ENCODE measurements around the gene LIPA. TPM values are rescaled to one million over a fixed set of nuclear protein-coding genes. Genes with fewer than 3 reads are reported as not detected.

The LIPA gene
- total RNA-seq, 1 experiment from 2014 or later, result 47.3 TPM

DNA sequence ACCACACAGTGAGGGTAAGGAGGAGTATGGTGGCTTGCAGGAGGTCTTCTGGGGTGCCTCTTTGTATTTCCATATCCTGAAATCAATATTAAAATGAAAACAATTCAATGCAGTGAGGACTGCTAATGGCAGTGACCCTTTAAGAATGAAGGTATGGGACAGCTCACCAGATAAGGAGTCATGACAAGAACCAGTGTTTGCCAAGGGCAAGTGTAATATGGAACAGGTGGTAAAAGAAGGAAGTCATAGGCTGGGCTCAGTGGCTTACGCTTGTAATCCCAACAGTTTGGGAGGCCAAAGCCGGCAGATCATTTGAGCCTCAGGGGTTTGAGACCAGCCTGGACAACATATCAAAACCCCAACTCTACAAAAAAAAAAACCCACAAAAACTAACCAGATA lies 20.0 kb upstream of the LIPA start:
- CTCF ChIA-PET, result interaction anchor here (1.2 kb wide), 1 partner anchor 118 kb away, joined by 3 read pairs; no protein-coding TSS in a partner anchor
- DNase-seq (ENCODE audit: low spot score), result no peak
- Mint-ChIP-seq H3K27me3 (ENCODE audit: low read depth) (no peaks in the 10 kb centered on the region), H3K4me3 (no peak overlapping the region), H3K4me1 (peaks cover 10% of the 10 kb centered on the region), H3K9me3 (peaks cover 9% of the 10 kb centered on the region; the same call in 1 of the 2 replicates), H3K27ac (no peak overlapping the region), H3K36me3 (no peaks in the 10 kb centered on the region)
- no peak for ATAC-seq
- TF ChIP-seq ZNF423 (CRISPR knock-in tag; IDR thresholded peaks at IDR 0.05), result no peak
- TF ChIP-seq, protein P1, sequence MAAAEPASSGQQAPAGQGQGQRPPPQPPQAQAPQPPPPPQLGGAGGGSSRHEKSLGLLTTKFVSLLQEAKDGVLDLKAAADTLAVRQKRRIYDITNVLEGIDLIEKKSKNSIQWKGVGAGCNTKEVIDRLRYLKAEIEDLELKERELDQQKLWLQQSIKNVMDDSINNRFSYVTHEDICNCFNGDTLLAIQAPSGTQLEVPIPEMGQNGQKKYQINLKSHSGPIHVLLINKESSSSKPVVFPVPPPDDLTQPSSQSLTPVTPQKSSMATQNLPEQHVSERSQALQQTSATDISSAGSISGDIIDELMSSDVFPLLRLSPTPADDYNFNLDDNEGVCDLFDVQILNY (CRISPR knock-in tag; IDR thresholded peaks at IDR 0.05), result no peak
- no peak for TF ChIP-seq RELA (CRISPR knock-in tag; IDR thresholded peaks at IDR 0.05; ENCODE audit: borderline replicate concordance)
- TF ChIP-seq ZNF671 (CRISPR knock-in tag; IDR thresholded peaks at IDR 0.05), result no peak
- TF ChIP-seq, protein P2, sequence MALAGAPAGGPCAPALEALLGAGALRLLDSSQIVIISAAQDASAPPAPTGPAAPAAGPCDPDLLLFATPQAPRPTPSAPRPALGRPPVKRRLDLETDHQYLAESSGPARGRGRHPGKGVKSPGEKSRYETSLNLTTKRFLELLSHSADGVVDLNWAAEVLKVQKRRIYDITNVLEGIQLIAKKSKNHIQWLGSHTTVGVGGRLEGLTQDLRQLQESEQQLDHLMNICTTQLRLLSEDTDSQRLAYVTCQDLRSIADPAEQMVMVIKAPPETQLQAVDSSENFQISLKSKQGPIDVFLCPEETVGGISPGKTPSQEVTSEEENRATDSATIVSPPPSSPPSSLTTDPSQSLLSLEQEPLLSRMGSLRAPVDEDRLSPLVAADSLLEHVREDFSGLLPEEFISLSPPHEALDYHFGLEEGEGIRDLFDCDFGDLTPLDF (CRISPR knock-in tag; IDR thresholded peaks at IDR 0.05), result no peak
- no peak for TF ChIP-seq NFYB (CRISPR knock-in tag; conservative IDR thresholded peaks at IDR 0.05; ENCODE audit: low read depth)
- TF ChIP-seq, protein P3, sequence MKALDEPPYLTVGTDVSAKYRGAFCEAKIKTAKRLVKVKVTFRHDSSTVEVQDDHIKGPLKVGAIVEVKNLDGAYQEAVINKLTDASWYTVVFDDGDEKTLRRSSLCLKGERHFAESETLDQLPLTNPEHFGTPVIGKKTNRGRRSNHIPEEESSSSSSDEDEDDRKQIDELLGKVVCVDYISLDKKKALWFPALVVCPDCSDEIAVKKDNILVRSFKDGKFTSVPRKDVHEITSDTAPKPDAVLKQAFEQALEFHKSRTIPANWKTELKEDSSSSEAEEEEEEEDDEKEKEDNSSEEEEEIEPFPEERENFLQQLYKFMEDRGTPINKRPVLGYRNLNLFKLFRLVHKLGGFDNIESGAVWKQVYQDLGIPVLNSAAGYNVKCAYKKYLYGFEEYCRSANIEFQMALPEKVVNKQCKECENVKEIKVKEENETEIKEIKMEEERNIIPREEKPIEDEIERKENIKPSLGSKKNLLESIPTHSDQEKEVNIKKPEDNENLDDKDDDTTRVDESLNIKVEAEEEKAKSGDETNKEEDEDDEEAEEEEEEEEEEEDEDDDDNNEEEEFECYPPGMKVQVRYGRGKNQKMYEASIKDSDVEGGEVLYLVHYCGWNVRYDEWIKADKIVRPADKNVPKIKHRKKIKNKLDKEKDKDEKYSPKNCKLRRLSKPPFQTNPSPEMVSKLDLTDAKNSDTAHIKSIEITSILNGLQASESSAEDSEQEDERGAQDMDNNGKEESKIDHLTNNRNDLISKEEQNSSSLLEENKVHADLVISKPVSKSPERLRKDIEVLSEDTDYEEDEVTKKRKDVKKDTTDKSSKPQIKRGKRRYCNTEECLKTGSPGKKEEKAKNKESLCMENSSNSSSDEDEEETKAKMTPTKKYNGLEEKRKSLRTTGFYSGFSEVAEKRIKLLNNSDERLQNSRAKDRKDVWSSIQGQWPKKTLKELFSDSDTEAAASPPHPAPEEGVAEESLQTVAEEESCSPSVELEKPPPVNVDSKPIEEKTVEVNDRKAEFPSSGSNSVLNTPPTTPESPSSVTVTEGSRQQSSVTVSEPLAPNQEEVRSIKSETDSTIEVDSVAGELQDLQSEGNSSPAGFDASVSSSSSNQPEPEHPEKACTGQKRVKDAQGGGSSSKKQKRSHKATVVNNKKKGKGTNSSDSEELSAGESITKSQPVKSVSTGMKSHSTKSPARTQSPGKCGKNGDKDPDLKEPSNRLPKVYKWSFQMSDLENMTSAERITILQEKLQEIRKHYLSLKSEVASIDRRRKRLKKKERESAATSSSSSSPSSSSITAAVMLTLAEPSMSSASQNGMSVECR (CRISPR knock-in tag; IDR thresholded peaks at IDR 0.05; ENCODE audit: borderline replicate concordance), result no peak
- TF ChIP-seq ETV6 (CRISPR knock-in tag; IDR thresholded peaks at IDR 0.05), result no peak
- no peak for TF ChIP-seq MYBL2 (CRISPR knock-in tag; IDR thresholded peaks at IDR 0.05)
- TF ChIP-seq, protein P4, sequence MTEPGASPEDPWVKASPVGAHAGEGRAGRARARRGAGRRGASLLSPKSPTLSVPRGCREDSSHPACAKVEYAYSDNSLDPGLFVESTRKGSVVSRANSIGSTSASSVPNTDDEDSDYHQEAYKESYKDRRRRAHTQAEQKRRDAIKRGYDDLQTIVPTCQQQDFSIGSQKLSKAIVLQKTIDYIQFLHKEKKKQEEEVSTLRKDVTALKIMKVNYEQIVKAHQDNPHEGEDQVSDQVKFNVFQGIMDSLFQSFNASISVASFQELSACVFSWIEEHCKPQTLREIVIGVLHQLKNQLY (CRISPR knock-in tag; IDR thresholded peaks at IDR 0.05), result no peak
- POLR2A ChIA-PET, result no interaction called here

DNA sequence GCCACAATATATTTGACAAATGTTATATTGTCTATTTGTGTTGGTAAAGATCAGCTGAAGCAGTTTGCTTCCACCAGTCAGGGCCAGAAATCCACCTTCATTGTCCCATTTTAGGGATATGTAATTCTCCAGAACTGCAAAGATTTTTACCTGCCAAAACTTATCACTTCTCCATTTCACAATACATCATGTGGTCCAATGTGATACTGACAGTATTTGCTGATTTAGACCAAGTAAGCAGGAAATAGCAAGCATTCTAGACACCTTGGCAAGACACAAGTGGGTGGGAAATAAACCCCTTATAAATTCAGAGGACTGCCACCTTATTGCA lies 18.5 kb upstream of the LIPA start:
- CTCF ChIA-PET, result interaction anchor here (0.6 kb wide), 1 partner anchor 288 kb away, joined by 3 read pairs; no protein-coding TSS in a partner anchor
- H3K4me3 Mint-ChIP-seq, result no peak overlapping the region
- H3K27ac Mint-ChIP-seq, result no peak overlapping the region
- POLR2A ChIA-PET, result interaction anchor here (0.6 kb wide), 1 partner anchor 99 kb away, joined by 3 read pairs; no protein-coding TSS in a partner anchor
- TF ChIP-seq MXD4 (CRISPR knock-in tag; IDR thresholded peaks at IDR 0.05; ENCODE audit: borderline replicate concordance) (no peak), ESRRA (CRISPR knock-in tag; IDR thresholded peaks at IDR 0.05; ENCODE audit: borderline replicate concordance) (no peak), NR1H2 (CRISPR knock-in tag; IDR thresholded peaks at IDR 0.05) (no peak), ETV6 (CRISPR knock-in tag; IDR thresholded peaks at IDR 0.05) (no peak), ZNF219 (CRISPR knock-in tag; IDR thresholded peaks at IDR 0.05; ENCODE audit: borderline replicate concordance) (no peak), TEAD4 (CRISPR knock-in tag; IDR thresholded peaks at IDR 0.05) (no peak), ZNF263 (CRISPR knock-in tag; IDR thresholded peaks at IDR 0.05; ENCODE audit: low read depth) (no peak)
- TF ChIP-seq, protein P5, sequence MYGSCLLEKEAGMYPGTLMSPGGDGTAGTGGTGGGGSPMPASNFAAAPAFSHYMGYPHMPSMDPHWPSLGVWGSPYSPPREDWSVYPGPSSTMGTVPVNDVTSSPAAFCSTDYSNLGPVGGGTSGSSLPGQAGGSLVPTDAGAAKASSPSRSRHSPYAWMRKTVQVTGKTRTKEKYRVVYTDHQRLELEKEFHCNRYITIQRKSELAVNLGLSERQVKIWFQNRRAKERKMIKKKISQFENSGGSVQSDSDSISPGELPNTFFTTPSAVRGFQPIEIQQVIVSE (CRISPR knock-in tag; IDR thresholded peaks at IDR 0.05; ENCODE audit: borderline replicate concordance), result no peak
- TF ChIP-seq, protein P6, sequence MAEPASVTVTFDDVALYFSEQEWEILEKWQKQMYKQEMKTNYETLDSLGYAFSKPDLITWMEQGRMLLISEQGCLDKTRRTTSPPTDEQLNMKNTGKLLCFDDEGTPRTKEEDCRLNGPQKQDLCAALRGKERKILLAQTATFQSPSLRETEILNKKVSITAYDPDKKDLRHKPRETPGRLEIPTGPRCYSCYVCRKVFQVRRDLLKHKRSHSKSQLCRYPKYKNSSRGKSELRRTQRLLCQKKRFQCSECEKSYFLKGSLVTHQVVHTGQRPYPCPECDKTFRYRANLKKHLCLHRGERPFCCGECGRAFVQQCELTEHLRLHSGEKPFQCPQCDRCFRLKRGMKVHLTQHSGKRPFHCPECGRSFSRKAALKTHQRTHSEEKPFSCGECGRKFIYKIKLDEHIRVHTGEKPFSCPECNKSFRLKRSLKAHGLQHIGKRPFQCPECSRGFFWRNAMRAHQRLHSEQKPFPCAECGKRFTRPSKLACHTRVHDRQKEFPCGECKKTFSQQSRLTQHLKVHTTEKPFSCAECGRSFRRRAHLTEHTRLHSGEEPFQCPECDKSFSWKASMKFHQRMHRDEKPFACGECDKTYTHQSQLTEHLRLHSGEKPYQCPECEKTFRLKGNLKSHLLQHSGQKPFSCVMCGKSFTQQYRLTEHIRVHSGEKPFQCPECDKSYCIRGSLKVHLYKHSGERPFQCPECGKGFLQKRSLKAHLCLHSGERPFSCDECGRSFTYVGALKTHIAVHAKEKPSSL (CRISPR knock-in tag; conservative IDR thresholded peaks at IDR 0.05), result no peak
- TF ChIP-seq, protein P2 (CRISPR knock-in tag; IDR thresholded peaks at IDR 0.05), result no peak
- H3K27me3 Mint-ChIP-seq (ENCODE audit: low read depth), result no peaks in the 10 kb centered on the region
- ATAC-seq, result no peak
- no peaks in the 10 kb centered on the region for H3K36me3 Mint-ChIP-seq
- H3K9me3 Mint-ChIP-seq, result peaks cover 9% of the 10 kb centered on the region; the same call in 1 of the 2 replicates
- DNase-seq (ENCODE audit: low spot score), result no peak
- H3K4me1 Mint-ChIP-seq, result peaks cover 10% of the 10 kb centered on the region
